ENCODE results near the gene BAZ1B.
"Not testable (repeated sequence)": the region's sequence is repeated elsewhere in the genome, so short reads cannot be mapped to it uniquely, and the experiment has no call there.

Gene BAZ1B, protein sequence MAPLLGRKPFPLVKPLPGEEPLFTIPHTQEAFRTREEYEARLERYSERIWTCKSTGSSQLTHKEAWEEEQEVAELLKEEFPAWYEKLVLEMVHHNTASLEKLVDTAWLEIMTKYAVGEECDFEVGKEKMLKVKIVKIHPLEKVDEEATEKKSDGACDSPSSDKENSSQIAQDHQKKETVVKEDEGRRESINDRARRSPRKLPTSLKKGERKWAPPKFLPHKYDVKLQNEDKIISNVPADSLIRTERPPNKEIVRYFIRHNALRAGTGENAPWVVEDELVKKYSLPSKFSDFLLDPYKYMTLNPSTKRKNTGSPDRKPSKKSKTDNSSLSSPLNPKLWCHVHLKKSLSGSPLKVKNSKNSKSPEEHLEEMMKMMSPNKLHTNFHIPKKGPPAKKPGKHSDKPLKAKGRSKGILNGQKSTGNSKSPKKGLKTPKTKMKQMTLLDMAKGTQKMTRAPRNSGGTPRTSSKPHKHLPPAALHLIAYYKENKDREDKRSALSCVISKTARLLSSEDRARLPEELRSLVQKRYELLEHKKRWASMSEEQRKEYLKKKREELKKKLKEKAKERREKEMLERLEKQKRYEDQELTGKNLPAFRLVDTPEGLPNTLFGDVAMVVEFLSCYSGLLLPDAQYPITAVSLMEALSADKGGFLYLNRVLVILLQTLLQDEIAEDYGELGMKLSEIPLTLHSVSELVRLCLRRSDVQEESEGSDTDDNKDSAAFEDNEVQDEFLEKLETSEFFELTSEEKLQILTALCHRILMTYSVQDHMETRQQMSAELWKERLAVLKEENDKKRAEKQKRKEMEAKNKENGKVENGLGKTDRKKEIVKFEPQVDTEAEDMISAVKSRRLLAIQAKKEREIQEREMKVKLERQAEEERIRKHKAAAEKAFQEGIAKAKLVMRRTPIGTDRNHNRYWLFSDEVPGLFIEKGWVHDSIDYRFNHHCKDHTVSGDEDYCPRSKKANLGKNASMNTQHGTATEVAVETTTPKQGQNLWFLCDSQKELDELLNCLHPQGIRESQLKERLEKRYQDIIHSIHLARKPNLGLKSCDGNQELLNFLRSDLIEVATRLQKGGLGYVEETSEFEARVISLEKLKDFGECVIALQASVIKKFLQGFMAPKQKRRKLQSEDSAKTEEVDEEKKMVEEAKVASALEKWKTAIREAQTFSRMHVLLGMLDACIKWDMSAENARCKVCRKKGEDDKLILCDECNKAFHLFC (N-terminal part only)

DNA sequence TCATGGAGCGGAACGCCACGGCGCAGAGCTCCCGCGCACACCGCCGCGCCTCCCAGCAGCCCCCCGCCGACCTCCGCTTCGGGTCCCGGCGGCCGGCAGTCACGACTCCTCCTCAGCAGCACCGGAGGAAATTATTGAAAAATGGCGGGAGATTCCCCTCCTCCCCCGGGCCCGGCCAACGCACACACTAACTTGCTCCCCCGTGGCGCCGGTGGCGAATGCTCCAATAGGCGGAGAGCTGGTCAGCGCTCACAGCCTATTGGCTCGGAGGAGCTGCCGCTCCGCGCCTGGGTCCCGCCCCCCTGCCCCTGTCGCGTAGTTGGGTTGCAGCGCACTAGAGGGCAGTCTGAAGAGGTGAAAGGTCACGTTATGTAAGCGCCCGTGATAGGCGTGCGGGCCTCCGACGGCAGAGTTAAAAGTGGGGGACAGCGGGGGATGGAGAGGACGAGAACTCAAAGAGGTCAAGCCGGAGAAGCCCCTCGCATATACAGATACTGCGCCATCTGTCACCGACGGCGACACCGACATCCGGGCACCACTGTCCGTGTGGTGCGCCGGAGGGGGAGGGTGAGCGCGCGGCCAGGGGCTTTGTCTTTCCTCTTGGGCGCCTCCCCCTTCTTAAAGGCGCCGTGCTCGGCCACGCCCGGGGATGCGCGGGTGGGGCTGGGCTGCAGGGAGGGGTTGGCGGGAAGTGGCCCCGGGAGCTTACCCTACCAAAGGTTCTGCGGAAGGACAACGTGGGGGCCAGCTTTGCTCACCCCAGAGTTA is at the start of gene BAZ1B:
Gene BAZ1B (minus strand): TSS at position 189 of the 768 bp plus-strand sequence. CDS start 360 bp downstream, outside the sequence.
- DNase-seq = peak; percentile 84

DNA sequence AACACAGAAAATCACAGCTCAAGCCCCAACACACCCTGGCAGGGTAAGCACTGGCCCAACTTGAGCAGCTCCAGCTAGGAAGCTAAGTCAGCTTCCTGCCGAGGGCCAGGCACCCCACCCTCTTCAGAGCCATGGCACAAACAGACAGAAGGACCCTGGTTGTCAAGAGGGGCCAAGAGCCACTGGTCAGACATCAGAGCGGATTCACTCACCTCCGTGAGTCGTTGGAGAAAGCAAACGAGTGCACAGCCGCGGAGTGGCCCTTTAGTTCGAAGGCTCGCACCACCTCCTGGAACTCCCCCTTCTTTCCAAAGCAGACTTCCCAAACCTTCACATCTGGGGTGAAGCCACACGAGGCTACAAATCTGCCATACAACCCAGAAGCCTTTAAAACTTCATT is 48.9 kb upstream of the BAZ1B start:
- no peak for DNase-seq

- no peak for DNase-seq
Observed at GRCh38 chr7:73570521-73570920, 48.4 kb upstream of the BAZ1B start.

GRCh38 chr7:73569042-73569608 is 47.0 kb upstream of the BAZ1B start:
- no peak for DNase-seq

DNA sequence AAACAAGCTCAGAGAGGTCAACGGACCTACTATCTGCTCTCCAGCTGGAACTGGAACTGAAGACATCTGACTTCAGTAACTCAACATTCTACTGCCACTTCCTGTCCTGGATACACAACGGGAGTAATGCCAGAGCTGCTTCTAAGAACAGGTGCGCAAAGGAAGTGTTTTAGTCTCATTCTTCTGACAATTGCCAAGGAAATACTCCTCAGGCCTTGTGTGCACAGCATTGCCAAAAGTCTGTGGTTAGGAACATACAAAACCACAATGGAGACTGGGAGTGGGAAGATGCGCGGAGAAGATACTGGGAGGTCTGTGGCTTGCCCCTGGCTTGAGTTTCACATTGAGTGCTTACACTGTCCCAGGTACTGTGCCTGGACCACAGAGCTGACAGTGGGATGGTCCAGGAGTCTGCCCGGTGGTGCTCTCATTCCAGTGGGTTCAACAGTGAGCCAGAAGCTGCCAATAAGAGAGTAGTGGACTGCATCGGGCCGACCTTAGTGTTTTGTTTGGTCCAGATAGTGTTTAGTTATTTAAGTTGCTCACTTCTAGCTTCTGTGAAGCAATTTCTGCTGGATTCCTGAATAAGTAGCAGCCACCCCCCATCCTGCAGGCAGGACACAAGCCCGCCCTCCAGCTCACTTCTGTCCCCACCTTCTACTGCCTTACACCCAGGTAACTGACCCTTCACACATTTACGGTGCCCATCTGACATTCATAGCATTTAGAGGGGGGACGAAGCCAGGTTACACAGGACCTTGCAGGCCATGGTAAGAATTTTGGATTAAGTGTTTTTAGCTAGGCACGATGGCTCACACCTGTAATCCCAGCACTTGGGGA is 46.0 kb upstream of the BAZ1B start:
- DNase-seq = no peak

DNA sequence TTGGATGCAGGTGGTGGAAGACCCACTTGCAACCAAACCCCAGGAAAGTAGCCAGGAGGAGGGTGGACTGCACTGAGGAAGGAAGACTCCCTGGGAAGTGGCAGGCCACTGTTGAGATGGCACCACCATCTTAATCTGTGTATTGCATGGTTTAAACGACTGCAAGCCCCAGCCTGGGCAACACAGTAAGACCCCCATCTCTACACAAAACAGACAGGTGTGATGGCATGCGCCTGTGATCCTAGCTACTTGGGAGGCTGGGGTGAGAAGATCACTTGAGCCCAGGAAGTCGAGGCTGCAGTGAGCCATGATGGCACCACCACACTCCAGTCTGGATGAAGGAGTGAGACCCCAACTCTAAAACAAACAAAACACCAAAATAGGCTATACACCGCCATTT is 45.0 kb upstream of the BAZ1B start:
- no peak for DNase-seq

DNA sequence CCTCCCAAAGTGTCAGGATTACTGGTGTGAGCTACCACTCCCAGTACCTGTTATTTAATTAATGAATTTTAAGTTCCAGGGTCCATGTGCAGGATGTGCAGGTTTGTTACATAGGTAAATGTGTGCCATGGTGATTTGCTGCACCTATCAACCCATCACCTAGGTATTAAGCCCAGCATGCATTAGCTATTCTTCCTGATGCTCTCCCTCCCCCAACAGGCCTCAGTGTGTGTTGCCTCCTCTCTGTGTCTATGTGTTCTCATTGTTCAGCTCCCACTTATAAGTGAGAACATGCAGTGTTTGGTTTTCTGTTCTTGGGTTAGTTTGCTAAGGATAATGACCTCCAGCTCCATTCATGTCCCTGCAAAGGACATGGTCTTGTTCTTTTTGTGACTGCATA is 44.3 kb upstream of the BAZ1B start:
- DNase-seq = not testable (repeated sequence)

DNA sequence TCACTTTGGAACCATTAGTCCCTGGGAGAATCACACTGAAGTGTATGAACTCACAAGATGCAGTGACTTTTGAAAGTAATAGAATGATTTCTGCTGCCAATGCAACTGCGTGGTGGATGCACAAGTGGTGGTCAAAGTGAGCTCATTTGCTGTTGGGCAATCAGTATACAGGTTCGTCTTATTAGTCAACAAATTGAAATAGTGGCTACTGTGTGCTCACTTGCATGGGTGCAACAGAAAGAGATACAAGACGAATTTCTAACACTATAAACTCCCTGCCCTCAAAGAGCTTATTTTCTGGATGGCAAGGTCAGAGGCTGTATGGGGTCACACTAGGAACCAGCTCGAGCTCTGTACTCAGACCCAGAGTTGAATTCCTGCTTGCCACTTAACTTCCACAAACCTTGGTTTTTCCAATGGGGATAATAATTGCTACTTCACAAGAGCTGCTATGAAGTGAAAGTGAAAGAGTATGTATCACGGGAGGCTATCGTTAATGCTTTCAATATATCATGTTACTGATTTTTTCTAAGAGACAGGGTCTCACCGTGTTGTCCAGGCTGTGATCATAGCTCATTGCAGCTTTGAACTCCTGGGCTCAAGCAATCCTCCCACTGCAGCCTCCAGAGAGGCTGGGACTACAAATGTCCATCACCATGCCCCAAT is 43.7 kb upstream of the BAZ1B start:
- DNase-seq = no peak

DNA sequence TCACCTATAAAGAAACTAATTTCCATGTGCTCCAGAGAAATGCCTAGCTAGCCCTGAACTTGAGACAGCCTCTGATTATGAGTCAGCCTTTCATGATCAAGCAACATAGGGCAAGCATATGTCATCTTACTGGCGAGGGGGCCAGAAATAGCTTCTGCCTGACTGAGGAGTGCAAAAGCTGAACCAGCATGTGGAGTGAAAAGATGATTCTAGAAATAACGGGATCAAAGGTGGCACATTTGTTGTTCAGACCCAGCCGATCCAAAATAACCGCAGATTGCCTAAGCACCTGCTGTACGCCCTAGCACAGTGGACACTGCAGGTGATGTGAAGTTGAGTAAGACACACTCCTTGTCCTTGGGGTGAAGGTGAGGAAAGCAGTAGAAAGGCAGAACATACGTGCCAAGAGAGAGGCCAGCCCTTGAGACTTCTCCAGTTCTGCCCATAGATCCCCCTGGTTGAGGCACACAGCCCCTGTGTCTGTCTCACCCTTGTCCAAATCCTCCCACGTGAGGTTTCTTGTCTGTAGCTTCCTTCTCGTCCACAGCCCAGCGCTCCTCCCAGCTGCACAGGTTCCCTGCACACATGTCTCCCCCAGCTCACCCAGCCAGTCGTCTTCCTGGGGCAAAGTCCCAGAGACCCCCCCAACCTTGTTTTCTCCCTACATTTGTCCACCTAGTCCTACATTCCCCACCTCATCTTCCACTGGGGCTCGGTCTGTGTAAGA is 38.2 kb upstream of the BAZ1B start:
- peak; percentile 19 for DNase-seq

DNA sequence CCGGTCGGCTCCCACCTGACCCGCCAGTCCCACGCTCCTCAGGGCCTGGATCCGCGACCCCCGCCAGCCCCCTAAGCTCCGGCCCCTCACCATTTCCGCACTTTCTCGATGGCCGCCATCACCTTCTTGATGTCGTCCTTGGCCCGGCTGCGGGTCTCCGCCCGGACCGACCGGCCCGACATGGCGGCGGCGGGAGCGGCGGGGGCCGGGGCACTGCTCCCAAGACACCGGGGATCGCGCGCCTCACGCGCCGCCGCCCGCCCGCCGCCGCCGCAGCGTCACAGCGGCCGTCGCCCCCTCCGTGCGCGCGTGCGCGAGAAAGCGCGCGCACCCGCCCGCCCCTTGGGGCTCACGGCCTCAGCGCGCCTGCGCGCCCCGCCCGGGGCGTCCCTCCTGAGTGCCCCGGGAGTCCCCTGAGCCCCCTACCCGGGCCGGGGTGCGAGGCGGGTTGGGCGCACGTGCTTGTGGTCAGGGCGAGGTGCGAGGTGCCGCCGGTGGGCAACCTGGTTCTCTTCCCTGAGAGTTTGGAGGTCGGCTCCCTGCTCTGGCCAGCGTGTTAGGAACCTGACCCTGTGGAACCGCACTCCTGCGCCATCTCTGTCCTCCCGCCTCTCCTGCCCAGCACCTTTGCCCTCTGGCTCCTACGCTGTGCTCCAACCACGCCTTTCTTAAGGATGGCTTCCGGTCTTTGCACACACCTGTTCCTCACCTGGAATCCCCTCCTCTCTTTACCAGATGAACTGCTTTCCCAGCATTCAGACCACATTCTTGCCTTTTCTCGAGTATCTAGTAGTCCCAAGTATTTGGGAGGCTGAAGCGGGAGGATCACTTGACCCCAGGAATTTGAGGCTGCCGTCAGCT is 35.5 kb upstream of the BAZ1B start, which contains the start of gene BCL7B:
Gene BCL7B (minus strand): TSS at position 294 of the 861 bp plus-strand sequence. CDS start 112 bp downstream, at position 182.
- no peak for DNase-seq

- DNase-seq = peak; percentile 85
Observed at GRCh38 chr7:73557108-73557396, 35.0 kb upstream of the BAZ1B start.

GRCh38 chr7:73556208-73557107 is 34.4 kb upstream of the BAZ1B start:
- DNase-seq = peak; percentile 85

DNA sequence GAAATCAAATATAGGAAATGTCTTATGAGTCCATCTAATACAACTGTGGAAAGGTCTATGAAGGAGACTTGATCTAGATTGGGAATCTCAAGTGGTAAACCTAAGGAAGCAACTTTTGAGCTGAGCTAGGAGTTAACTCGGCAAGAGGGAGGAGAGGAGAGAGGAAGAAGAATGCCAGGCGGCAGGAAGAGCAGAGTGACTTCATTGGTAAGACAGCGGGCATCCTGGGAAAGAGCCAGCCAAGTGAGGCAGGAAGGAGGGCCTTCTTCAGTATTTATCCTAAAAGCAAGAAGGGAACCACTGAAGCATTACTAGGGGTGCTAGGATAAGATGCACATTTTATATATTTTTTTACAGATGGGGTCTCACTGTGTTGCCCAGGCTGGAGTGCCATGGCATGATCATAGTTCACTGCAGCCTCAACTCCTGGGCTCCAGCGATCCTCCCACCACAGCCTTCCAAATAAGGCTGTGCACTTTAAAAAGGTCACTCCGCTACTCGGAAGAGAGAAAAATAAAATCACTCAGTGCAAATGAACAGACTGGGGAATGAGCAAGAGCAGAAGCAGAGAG is 33.4 kb upstream of the BAZ1B start:
- no peak for DNase-seq

GRCh38 chr7:73550093-73550492 is 28.0 kb upstream of the BAZ1B start:
- DNase-seq = not testable (repeated sequence)

DNA sequence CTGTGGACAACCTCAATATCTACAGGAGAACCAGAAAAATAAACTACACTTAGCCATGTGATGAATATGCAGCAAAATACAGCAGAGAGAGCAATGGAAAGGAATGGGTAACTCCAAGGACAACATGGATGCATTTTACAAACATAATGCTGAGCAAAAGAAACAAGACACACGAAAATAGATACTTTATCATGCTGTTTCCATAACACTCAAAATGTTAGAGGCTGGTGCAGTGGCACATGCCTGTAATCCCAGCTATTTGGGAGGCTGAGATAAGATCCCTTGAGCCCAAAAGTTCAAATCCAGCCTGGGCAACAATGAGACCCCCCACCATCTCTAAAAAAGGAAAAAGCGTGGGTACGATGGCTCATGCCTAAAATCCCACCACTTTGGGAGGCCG is 27.1 kb upstream of the BAZ1B start:
- no peak for DNase-seq

DNA sequence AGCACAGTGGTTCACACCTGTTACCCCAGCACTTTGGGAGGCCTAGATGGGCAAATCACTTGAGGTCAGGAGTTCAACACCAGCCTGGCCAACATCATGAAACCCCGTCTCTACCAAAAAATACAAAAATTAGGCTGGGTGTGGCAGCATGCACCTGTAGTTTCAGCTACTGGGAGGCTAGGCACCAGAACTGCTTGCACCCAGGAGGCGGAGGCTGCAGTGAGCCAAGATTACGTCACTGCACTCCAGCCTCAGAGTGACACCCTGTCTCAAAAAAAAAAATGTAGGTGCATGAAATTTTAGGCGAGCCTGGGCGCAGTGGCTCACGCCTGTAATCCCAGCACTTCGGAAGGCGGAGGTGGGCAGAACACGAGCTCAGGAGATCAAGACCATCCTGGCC is 25.7 kb upstream of the BAZ1B start:
- no peak for DNase-seq

DNA sequence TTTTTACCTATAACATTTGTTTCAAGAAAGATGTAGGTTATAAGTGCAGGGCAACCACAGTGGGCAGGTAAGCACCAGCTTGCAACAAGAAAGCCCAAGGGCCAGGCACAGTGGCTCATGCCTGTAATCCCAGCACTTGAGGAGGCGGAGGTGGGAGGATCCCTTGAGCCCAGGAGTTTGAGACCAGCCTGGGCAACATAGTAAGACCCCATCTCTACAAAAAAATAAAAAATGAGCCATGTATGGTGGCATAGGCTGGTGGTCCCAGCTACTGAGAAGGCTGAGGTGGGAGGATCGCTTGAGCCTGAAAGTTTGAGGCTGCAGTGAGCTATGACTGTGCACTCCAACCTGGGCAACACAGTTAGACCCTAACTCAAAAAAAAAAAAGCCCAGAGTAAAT is 22.6 kb upstream of the BAZ1B start:
- no peak for DNase-seq
